Measurements from ENCODE around the gene IL2. TPM values are rescaled to one million over a fixed set of nuclear protein-coding genes. Genes with fewer than 3 reads are reported as not detected.

Gene IL2
- 1 to 10 TPM in 1 of 2 donors, not detected in 1; 3.3 TPM for total RNA-seq

DNA sequence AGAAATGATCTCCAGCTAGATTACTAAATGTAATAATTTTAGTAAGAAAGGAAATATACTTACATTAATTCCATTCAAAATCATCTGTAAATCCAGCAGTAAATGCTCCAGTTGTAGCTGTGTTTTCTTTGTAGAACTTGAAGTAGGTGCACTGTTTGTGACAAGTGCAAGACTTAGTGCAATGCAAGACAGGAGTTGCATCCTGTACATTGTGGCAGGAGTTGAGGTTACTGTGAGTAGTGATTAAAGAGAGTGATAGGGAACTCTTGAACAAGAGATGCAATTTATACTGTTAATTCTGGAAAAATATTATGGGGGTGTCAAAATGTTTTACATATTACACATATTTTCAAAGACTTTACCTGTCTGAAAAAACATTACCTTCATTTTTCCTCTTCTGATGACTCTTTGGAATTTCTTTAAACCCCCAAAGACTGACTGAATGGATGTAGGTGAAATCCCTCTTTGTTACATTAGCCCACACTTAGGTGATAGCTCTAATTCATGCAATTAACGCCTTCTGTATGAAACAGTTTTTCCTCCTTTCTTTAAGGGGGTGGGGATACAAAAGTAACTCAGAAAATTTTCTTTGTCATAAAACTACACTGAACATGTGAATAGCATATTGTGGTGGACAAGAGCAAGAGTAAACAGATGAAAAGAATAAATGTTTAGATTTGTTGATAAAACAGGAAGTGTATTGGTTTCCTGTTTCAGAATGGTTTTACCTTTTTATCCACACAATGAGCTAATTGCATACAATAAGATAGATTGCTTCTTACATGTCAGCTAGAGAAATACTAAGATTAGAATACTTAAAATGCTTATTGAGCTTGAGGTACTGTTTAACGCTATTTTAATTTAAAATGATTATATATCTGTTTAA is at the start of gene IL2:
Gene IL2, minus strand, starts transcription at position 495 of the 886 bp plus-strand sequence. Its CDS starts 285 bp downstream, at position 210.
- Histone ChIP-seq H3K9ac (ENCODE audit: low read depth in 2 of 2, low read length in 2 of 2) (no peak within 1 kb of the TSS), H3K36me3 (no peaks in the 10 kb centered on the region), H3K4me3 (no peak within 1 kb of the TSS), H3K27me3 (no peaks in the 10 kb centered on the region), H3K4me1 (no peaks in the 10 kb centered on the region), H3K27ac (no peak within 1 kb of the TSS), H3K9me3 (no peaks in the 10 kb centered on the region)
- DNase-seq, result no peak
- intact Hi-C loops (cut with DNase I), result no loop called here
- TF ChIP-seq, protein P1, sequence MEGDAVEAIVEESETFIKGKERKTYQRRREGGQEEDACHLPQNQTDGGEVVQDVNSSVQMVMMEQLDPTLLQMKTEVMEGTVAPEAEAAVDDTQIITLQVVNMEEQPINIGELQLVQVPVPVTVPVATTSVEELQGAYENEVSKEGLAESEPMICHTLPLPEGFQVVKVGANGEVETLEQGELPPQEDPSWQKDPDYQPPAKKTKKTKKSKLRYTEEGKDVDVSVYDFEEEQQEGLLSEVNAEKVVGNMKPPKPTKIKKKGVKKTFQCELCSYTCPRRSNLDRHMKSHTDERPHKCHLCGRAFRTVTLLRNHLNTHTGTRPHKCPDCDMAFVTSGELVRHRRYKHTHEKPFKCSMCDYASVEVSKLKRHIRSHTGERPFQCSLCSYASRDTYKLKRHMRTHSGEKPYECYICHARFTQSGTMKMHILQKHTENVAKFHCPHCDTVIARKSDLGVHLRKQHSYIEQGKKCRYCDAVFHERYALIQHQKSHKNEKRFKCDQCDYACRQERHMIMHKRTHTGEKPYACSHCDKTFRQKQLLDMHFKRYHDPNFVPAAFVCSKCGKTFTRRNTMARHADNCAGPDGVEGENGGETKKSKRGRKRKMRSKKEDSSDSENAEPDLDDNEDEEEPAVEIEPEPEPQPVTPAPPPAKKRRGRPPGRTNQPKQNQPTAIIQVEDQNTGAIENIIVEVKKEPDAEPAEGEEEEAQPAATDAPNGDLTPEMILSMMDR (IDR thresholded peaks at IDR 0.05), result no peak

DNA sequence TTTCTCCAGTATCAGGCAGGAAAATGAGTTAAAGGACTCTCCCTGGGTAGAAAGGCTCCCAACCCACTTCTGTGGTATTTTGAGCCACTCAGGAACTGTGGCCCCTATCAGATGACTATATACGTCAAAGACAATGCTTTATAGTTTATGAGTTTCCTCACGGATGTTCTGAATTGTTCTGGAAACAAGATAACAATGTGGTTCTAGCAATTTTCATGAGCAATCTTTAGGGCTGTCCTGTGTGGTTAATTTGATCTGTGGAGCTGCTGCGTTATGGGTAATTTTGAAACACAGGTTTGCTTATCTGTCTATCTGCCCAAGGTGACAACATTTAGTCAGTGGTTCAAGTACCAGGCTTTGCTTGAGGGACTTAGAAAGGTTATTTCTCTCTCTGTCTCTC is 46.7 kb upstream of the IL2 start:
- H3K9me3 ChIP-seq, result no peaks in the 10 kb centered on the region
- no peak overlapping the region for H3K9ac ChIP-seq (ENCODE audit: low read depth in 2 of 2, low read length in 2 of 2)
- TF ChIP-seq, protein P1 (IDR thresholded peaks at IDR 0.05), result no peak

DNA sequence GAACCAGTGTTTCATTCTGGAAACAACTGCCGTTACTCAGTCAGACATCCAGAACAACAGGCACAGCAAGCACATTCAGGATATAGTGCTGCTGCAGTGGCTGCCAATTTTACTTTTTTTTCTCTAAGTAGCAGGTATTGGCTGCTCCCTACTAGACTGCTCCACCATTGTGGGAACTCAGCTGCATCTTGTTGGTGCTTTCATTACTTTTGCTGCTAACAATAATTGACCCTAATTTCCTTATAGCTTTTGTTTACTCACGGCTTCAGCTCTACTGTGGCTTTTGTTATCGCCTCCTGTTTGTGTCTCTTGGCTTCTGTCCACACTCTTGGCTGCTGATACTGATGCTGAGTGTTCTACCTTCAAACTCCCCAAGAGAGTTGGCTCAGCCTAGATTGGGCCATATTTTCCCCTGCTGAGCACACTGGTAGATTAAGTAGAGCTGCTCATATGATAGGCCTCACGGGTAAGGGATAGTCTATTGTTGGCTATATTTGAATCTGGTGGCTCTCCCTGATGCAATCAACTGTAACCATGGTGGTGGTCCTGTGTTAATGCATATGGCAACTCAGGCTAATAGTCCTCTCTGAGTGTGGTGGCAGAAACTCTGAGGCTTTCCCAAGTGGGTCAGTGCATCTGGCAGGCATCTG is 44.5 kb upstream of the IL2 start:
- H3K36me3 ChIP-seq, result no peaks in the 10 kb centered on the region
- no peak overlapping the region for H3K4me3 ChIP-seq
- H3K9ac ChIP-seq (ENCODE audit: low read depth in 2 of 2, low read length in 2 of 2), result no peak overlapping the region
- H3K4me1 ChIP-seq, result no peaks in the 10 kb centered on the region
- H3K27ac ChIP-seq, result no peak overlapping the region
- intact Hi-C loops (cut with DNase I), result no loop called here
- H3K9me3 ChIP-seq, result no peaks in the 10 kb centered on the region
- TF ChIP-seq, protein P1 (IDR thresholded peaks at IDR 0.05), result no peak
- H3K27me3 ChIP-seq, result no peaks in the 10 kb centered on the region
- DNase-seq, result no peak

More for the DNA sequence above, 46.7 kb upstream of the IL2 start:
- Histone ChIP-seq H3K4me3 (no peak overlapping the region), H3K27me3 (no peaks in the 10 kb centered on the region), H3K27ac (no peak overlapping the region), H3K36me3 (no peaks in the 10 kb centered on the region), H3K4me1 (no peaks in the 10 kb centered on the region)
- DNase-seq, result no peak
- intact Hi-C loops (cut with DNase I), result no loop called here

DNA sequence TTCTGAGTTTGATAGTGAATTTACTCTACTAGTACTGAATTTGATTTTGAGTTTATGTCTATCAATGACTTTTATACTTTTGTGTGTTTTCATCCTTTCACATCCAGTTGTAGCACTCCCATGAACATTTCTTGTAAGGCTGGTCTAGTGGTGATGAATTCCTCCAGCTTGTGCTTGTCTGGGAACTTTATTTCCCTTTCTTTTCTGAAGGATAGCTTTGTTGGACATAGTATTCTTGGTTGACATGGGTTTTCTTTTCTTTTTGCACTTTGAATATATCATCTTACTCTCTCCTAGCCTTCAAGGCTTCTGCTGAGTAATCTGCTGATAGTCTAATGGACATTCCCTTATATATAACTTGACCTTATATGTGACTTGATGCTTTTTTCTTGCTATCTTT is 32.5 kb upstream of the IL2 start:
- no peaks in the 10 kb centered on the region for H3K4me1 ChIP-seq
- no peak for DNase-seq
- H3K9me3 ChIP-seq, result no peaks in the 10 kb centered on the region
- no peak overlapping the region for H3K27ac ChIP-seq
- H3K9ac ChIP-seq (ENCODE audit: low read depth in 2 of 2, low read length in 2 of 2), result no peak overlapping the region
- H3K36me3 ChIP-seq, result no peaks in the 10 kb centered on the region
- no peaks in the 10 kb centered on the region for H3K27me3 ChIP-seq
- no peak overlapping the region for H3K4me3 ChIP-seq
- intact Hi-C loops (cut with DNase I), result no loop called here
- TF ChIP-seq, protein P1 (IDR thresholded peaks at IDR 0.05), result no peak

DNA sequence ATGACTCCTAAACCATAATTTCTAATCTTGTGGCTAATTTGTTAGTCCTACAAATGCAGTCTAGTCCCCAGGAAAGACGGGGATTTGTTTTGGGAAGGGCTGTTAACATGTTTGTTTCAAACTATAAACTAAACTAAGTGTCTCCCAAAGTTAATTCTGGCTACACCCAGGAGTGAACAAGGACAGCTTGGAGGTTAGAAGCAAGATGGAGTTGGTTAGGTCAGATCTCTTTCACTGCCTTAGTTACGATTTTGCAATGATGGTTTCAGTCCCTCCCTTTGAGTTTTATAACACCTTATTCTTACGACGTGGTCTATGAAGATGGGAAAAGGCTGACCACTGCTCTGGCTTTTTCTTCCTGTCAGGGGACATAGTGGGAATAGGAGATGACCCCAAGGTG is 27.0 kb upstream of the IL2 start:
- TF ChIP-seq, protein P1 (IDR thresholded peaks at IDR 0.05), result no peak
- no peak overlapping the region for H3K27ac ChIP-seq
- H3K36me3 ChIP-seq, result no peaks in the 10 kb centered on the region
- intact Hi-C loops (cut with DNase I), result no loop called here
- H3K9ac ChIP-seq (ENCODE audit: low read depth in 2 of 2, low read length in 2 of 2), result no peak overlapping the region
- H3K4me3 ChIP-seq, result no peak overlapping the region
- no peaks in the 10 kb centered on the region for H3K9me3 ChIP-seq
- DNase-seq, result no peak
- no peaks in the 10 kb centered on the region for H3K27me3 ChIP-seq
- H3K4me1 ChIP-seq, result no peaks in the 10 kb centered on the region
